HG03521 (cell line): Measurements from ENCODE around the gene ATF7IP.
"Not testable (repeated sequence)": the region's sequence is repeated elsewhere in the genome, so short reads cannot be mapped to it uniquely, and the experiment has no call there.

ENCODE experiments used
- ATAC-seq: cut with Tn5 transposase; IDR thresholded peaks from one replicate; pipeline ENCODE4 v1.9.1; 2021; ENCODE audit warnings: mild to moderate bottlenecking, moderate library complexity; ENCODE audit not compliant: unreplicated experiment

Gene ATF7IP

GRCh38 chr12:14365294-14366208 is at the start of gene ATF7IP:
Gene ATF7IP (plus strand): TSS chr12:14365682. CDS start chr12:14423916, 58,234 bp downstream.
- peak; percentile 72 for ATAC-seq

- no peak for ATAC-seq
These were observed 47.9 kb upstream of the ATF7IP start for GRCh38 chr12:14317362-14318146.

GRCh38 chr12:14319704-14320427 is 45.6 kb upstream of the ATF7IP start:
- ATAC-seq, result not testable (repeated sequence)

GRCh38 chr12:14322403-14322802 is 43.1 kb upstream of the ATF7IP start:
- ATAC-seq, result no peak

GRCh38 chr12:14325716-14326343 is 39.7 kb upstream of the ATF7IP start:
- no peak for ATAC-seq

- ATAC-seq, result no peak
These were observed 38.8 kb upstream of the ATF7IP start for GRCh38 chr12:14326699-14327098.

- no peak for ATAC-seq
These were observed 37.8 kb upstream of the ATF7IP start for GRCh38 chr12:14327711-14328110.

GRCh38 chr12:14332482-14332881 is 33.0 kb upstream of the ATF7IP start:
- ATAC-seq, result no peak

GRCh38 chr12:14340371-14340770 is 25.1 kb upstream of the ATF7IP start:
- ATAC-seq, result no peak

- ATAC-seq, result not testable (repeated sequence)
These were observed 14.0 kb upstream of the ATF7IP start for GRCh38 chr12:14351524-14351923.

- ATAC-seq, result not testable (repeated sequence)
These were observed 13.4 kb upstream of the ATF7IP start for GRCh38 chr12:14352066-14352465.

GRCh38 chr12:14354665-14355064 is 10.8 kb upstream of the ATF7IP start:
- not testable (repeated sequence) for ATAC-seq

- ATAC-seq, result no peak
These were observed 9.3 kb upstream of the ATF7IP start for GRCh38 chr12:14356147-14356546.

GRCh38 chr12:14357486-14357885 is 8.0 kb upstream of the ATF7IP start:
- ATAC-seq, result no peak

GRCh38 chr12:14362352-14362751 is 3.1 kb upstream of the ATF7IP start:
- no peak for ATAC-seq

GRCh38 chr12:14364583-14365271 is 755 bp upstream of the ATF7IP start:
- no peak for ATAC-seq

GRCh38 chr12:14366209-14367039 is 942 bp downstream of the ATF7IP start:
- ATAC-seq, result no peak

- ATAC-seq, result peak; percentile 34
These were observed 1.7 kb downstream of the ATF7IP start for GRCh38 chr12:14367040-14367661.

- ATAC-seq, result no peak
These were observed 3.8 kb downstream of the ATF7IP start for GRCh38 chr12:14369311-14369710.
